Right lobe of liver (tissue), 6 donors: ENCODE results near the gene DBH. TPM values are rescaled to one million over a fixed set of nuclear protein-coding genes. Genes with fewer than 3 reads are reported as not detected.

Experiments used
- ATAC-seq, 4 donors: fragments of 200-7000 bp; cut with Tn5 transposase; one replicate each; pipeline ENCODE4 v1.9.1; 2020; ENCODE audit warnings: mild to moderate bottlenecking in 4 of 4, moderate library complexity in 4 of 4
- DNase-seq, 3 donors: peaks; one replicate each; pipeline ENCODE4 v3.0.0-alpha.2; 2020
- H3K27ac ChIP-seq, 3 donors: fragments of 200-600 bp; one replicate each; pipeline ENCODE4 v1.8.0; 2022
- H3K27me3 ChIP-seq, 2 donors: fragments of 200-600 bp; one replicate each; pipeline ENCODE4 v1.8.0; 2022
- H3K36me3 ChIP-seq, 4 donors: fragments of 200-600 bp; sonication (generic) in 1 of 4; one replicate each; pipeline versions ENCODE4 v1.5.1 to v1.8.0; 2017 to 2022; ENCODE audit warnings: control low read depth in 1 of 4
- H3K4me1 ChIP-seq, 4 donors: fragments of 200-600 bp; sonication (generic) in 1 of 4; one replicate each; pipeline versions ENCODE4 v1.5.1 to v1.8.0; 2017 to 2022; ENCODE audit warnings: control low read depth in 1 of 4
- H3K4me3 ChIP-seq, 3 donors: fragments of 200-600 bp; one replicate each; pipeline ENCODE4 v1.8.0; 2022
- H3K9me3 ChIP-seq, 4 donors: fragments of 200-600 bp; sonication (generic) in 1 of 4; one replicate each; pipeline versions ENCODE4 v1.5.1 to v1.8.0; 2017 to 2022; ENCODE audit warnings: control low read depth in 1 of 4
- CTCF ChIP-seq, 4 donors: fragments of 200-600 bp in 3 of 4; fragments of 450-650 bp in 1 of 4; IDR thresholded peaks; one replicate each; pipeline versions ENCODE4 v1.5.1 to v1.8.0; 2016 to 2022; ENCODE audit warnings: antibody characterized with exemption in 4 of 4, mild to moderate bottlenecking in 2 of 4
- POLR2A ChIP-seq: fragments of 450-650 bp; IDR thresholded peaks from one replicate; pipeline ENCODE4 v1.6.1; 2017; ENCODE audit warnings: antibody characterized with exemption, mild to moderate bottlenecking
- WGBS: methylation state at CpG from one replicate; pipeline ENCODE4 v1.1.6; 2018; ENCODE audit warnings: low coverage, low lambda C conversion rate; ENCODE audit not compliant: insufficient coverage; ENCODE audit errors: missing lambda C conversion rate; 5-methylcytosine and 5-hydroxymethylcytosine counted together
- intact Hi-C, 2 donors: fragments of 100-400 bp; cut with DNase I; formaldehyde crosslinking; loops; one replicate each; pipeline versions ENCODE4 v1.11.2 to v1.14.1; 2022
- total RNA-seq, 6 experiments: library from RNA; depleted of rRNA in 2 of 6; stranded (reverse); fragments of >200 nt in 2 of 6; fragmentation: NEBNext Ultra II Directional in 3 of 6; extraction: Animal tissue kit (Norgen Biotek cat#: 25700) in 3 of 6; gene quantifications; one replicate each; pipeline versions ENCODE4 v1.1.0 to v1.2.4, GENCODE V29; 2016 to 2023
- donor health status: DM: no; HTN: yes; CAD: no.
- donor health status: DM: no; HTN: no; CAD: no.
- donor health status: DM: no; HTN: no; CAD: no.
- donor health status: DM: no; HTN: yes; CAD: no.
- donor health status: DM: no; HTN: yes; CAD: no.

The DBH gene
- total RNA-seq, 6 experiments from 2014 or later: 1.2 to 12.9 (median 5.7) TPM

- Histone ChIP-seq H3K9me3 (no peaks in the 10 kb centered on the region), H3K4me1 (no peaks in the 10 kb centered on the region), H3K4me3 (no peak overlapping the region), H3K36me3 (no peaks in the 10 kb centered on the region), H3K27me3 (no peaks in the 10 kb centered on the region), H3K27ac (no peak overlapping the region)
- WGBS: 67% methylated on average over 3 of the region's 7 CpGs
- TF ChIP-seq CTCF (IDR thresholded peaks at IDR 0.05) (no peak), POLR2A (no peak)
- intact Hi-C loops: no loop called here
- ATAC-seq (no peak), DNase-seq (peak in 1 of 3 donors; percentile 26)
Observed at GRCh38 chr9:133640160-133640559, 4.0 kb downstream of the DBH start.

GRCh38 chr9:133640580-133641395 is 4.6 kb downstream of the DBH start:
- intact Hi-C loops: no loop called here
- no peak for ATAC-seq

GRCh38 chr9:133641396-133641655 is 5.2 kb downstream of the DBH start:
- Histone ChIP-seq H3K36me3 (no peaks in the 10 kb centered on the region), H3K4me1 (no peaks in the 10 kb centered on the region), H3K4me3 (no peak overlapping the region), H3K27ac (no peak overlapping the region), H3K27me3 (no peaks in the 10 kb centered on the region), H3K9me3 (no peaks in the 10 kb centered on the region)
- intact Hi-C loops: no loop called here
- DNase-seq (peak in 1 of 3 donors; percentile 39), ATAC-seq (no peak)
- WGBS: no CpG with 5 or more reads among the region's 7 CpGs
- TF ChIP-seq POLR2A (no peak), CTCF (IDR thresholded peaks at IDR 0.05) (no peak)

More at GRCh38 chr9:133640580-133641395, 4.6 kb downstream of the DBH start:
- no peak for TF ChIP-seq CTCF (IDR thresholded peaks at IDR 0.05)
- no peak for TF ChIP-seq POLR2A
- WGBS: 65% methylated on average over 7 of the region's 13 CpGs
- Histone ChIP-seq H3K4me3 (no peak overlapping the region), H3K9me3 (no peaks in the 10 kb centered on the region), H3K36me3 (no peaks in the 10 kb centered on the region), H3K4me1 (no peaks in the 10 kb centered on the region), H3K27me3 (no peaks in the 10 kb centered on the region), H3K27ac (no peak overlapping the region)
- peak in 1 of 3 donors; percentile 18 for DNase-seq

GRCh38 chr9:133641861-133642595 is 5.9 kb downstream of the DBH start:
- ATAC-seq (no peak), DNase-seq (peak in 1 of 3 donors; percentile 37)
- no peak overlapping the region for H3K27ac ChIP-seq
- no peaks in the 10 kb centered on the region for H3K9me3 ChIP-seq
- H3K4me3 ChIP-seq: no peak overlapping the region
- H3K4me1 ChIP-seq: no peaks in the 10 kb centered on the region
- intact Hi-C loops: no loop called here
- TF ChIP-seq CTCF (IDR thresholded peaks at IDR 0.05): no peak
- TF ChIP-seq POLR2A: no peak
- WGBS: 68% methylated on average over 4 of the region's 25 CpGs
- no peaks in the 10 kb centered on the region for H3K27me3 ChIP-seq
- no peaks in the 10 kb centered on the region for H3K36me3 ChIP-seq
